Left lobe of liver (tissue), 2 donors: ENCODE measurements around the gene SND1. TPM values are rescaled to one million over a fixed set of nuclear protein-coding genes. Genes with fewer than 3 reads are reported as not detected.

Source experiments
- ATAC-seq: fragments of 200-7000 bp; cut with Tn5 transposase; one replicate; pipeline ENCODE4 v1.9.1; 2020; ENCODE audit warnings: mild to moderate bottlenecking, moderate library complexity
- DNase-seq: peaks from one replicate; pipeline ENCODE4 v3.0.0-alpha.2; 2020; ENCODE audit warnings: low spot score
- total RNA-seq: library from RNA; stranded (reverse); gene quantifications from one replicate; pipeline ENCODE4 v1.2.1, GENCODE V29; 2021
- donor health status: DM: no; HTN: no; CAD: no; lungs with moderate emphysema.
- donor health status: DM: no; HTN: yes; CAD: no.

Gene SND1
- total RNA-seq, 1 donor from 2014 or later: 152 TPM

GRCh38 chr7:127718340-127718679 lies 66.3 kb downstream of the SND1 start:
- DNase-seq (no peak), ATAC-seq (no peak)

GRCh38 chr7:127726476-127726875 lies 74.5 kb downstream of the SND1 start:
- no peak for DNase-seq
- no peak for ATAC-seq

GRCh38 chr7:127730658-127731276 lies 78.8 kb downstream of the SND1 start:
- no peak for DNase-seq
- no peak for ATAC-seq

- no peak for ATAC-seq
- no peak for DNase-seq
These were observed 79.6 kb downstream of the SND1 start for GRCh38 chr7:127731431-127732080.

GRCh38 chr7:127732306-127732705 lies 80.3 kb downstream of the SND1 start:
- no peak for ATAC-seq
- DNase-seq: no peak

GRCh38 chr7:127733986-127734385 lies 82.0 kb downstream of the SND1 start:
- no peak for ATAC-seq
- no peak for DNase-seq

GRCh38 chr7:127736511-127736910 lies 84.5 kb downstream of the SND1 start:
- no peak for DNase-seq
- peak; percentile 20 for ATAC-seq

- no peak for ATAC-seq
- no peak for DNase-seq
These were observed 86.9 kb downstream of the SND1 start for GRCh38 chr7:127738859-127739258.

GRCh38 chr7:127741764-127742375 lies 89.9 kb downstream of the SND1 start:
- ATAC-seq (peak; percentile 55), DNase-seq (no peak)

GRCh38 chr7:127745445-127745844 lies 93.5 kb downstream of the SND1 start:
- no peak for ATAC-seq
- no peak for DNase-seq

- ATAC-seq: no peak
- no peak for DNase-seq
These were observed 99.1 kb downstream of the SND1 start for GRCh38 chr7:127751062-127751461.

GRCh38 chr7:127751490-127752448 lies 99.8 kb downstream of the SND1 start:
- ATAC-seq (peak; percentile 63), DNase-seq (peak; percentile 51)

GRCh38 chr7:127752829-127753228 lies 100.8 kb downstream of the SND1 start:
- DNase-seq (no peak), ATAC-seq (peak; percentile 83)

GRCh38 chr7:127754457-127754856 lies 102.5 kb downstream of the SND1 start:
- ATAC-seq (peak; percentile 33), DNase-seq (no peak)

- DNase-seq (no peak), ATAC-seq (no peak)
These were observed 103.5 kb downstream of the SND1 start for GRCh38 chr7:127755521-127755920.

- no peak for ATAC-seq
- DNase-seq: no peak
These were observed 104.0 kb downstream of the SND1 start for GRCh38 chr7:127755965-127756364.

- DNase-seq (no peak), ATAC-seq (peak; percentile 17)
These were observed 106.1 kb downstream of the SND1 start for GRCh38 chr7:127758105-127758504.

GRCh38 chr7:127758845-127759244 lies 106.9 kb downstream of the SND1 start:
- DNase-seq: no peak
- ATAC-seq: no peak

- DNase-seq: peak; percentile 49
- ATAC-seq: peak; percentile 79
These were observed 108.0 kb downstream of the SND1 start for GRCh38 chr7:127759945-127760421.

GRCh38 chr7:127760436-127761031 lies 108.5 kb downstream of the SND1 start:
- DNase-seq (no peak), ATAC-seq (peak; percentile 47)

- DNase-seq: no peak
- no peak for ATAC-seq
These were observed 109.2 kb downstream of the SND1 start for GRCh38 chr7:127761196-127761595.
